GM12874 (cell line): ENCODE results near the gene ZNF175.

ENCODE experiments used
- CTCF ChIP-seq: IDR thresholded peaks from 2 replicates; pipeline ENCODE4 v1.5.1; 2011; ENCODE audit warnings: low read depth, mild to moderate bottlenecking, control low read depth, low read length, moderate library complexity; ENCODE audit not compliant: insufficient read depth

The ZNF175 gene

GRCh38 chr19:51639916-51640315 is 68.8 kb downstream of the ZNF175 start:
- TF ChIP-seq CTCF, result no peak

- TF ChIP-seq CTCF, result no peak
Observed at GRCh38 chr19:51640386-51640785, 69.3 kb downstream of the ZNF175 start.

- TF ChIP-seq CTCF, result no peak
Observed at GRCh38 chr19:51641648-51642047, 70.6 kb downstream of the ZNF175 start.
